Left ventricle myocardium inferior (tissue), 1 donor: ENCODE data around the gene PCDHA4. TPM values are rescaled to one million over a fixed set of nuclear protein-coding genes. Genes with fewer than 3 reads are reported as not detected.
"Not testable (repeated sequence)": the region's sequence is repeated elsewhere in the genome, so short reads cannot be mapped to it uniquely, and the experiment has no call there.

Experiments used
- DNase-seq: peaks from one replicate; pipeline ENCODE4 v3.0.0-alpha.2; 2020
- H3K27ac ChIP-seq: fragments of 200-600 bp; replicated peaks from 2 replicates; pipeline ENCODE4 v1.8.0; 2021
- H3K27me3 ChIP-seq: fragments of 200-600 bp; 2 replicates; pipeline ENCODE4 v1.8.0; 2021; ENCODE audit warnings: low read depth
- H3K36me3 ChIP-seq: fragments of 200-600 bp; 2 replicates; pipeline ENCODE4 v1.8.0; 2021
- H3K4me1 ChIP-seq: fragments of 200-600 bp; 2 replicates; pipeline ENCODE4 v1.8.0; 2021
- H3K4me3 ChIP-seq: fragments of 200-600 bp; 2 replicates; pipeline ENCODE4 v1.8.0; 2021; ENCODE audit warnings: mild to moderate bottlenecking, moderate library complexity
- H3K9me3 ChIP-seq: fragments of 200-600 bp; replicated peaks from 2 replicates; pipeline ENCODE4 v1.8.0; 2021
- CTCF ChIP-seq: fragments of 200-600 bp; IDR thresholded peaks from 2 replicates; pipeline ENCODE4 v1.8.0; 2021; ENCODE audit warnings: antibody characterized with exemption, mild to moderate bottlenecking, borderline replicate concordance
- intact Hi-C: fragments of 100-400 bp; cut with micrococcal nuclease; formaldehyde crosslinking; loops from one replicate; pipeline ENCODE4 v1.11.0; 2022
- total RNA-seq: library from RNA; stranded (reverse); fragmentation: NEBNext Ultra II Directional; extraction: Animal tissue kit (Norgen Biotek cat#: 25700); gene quantifications from one replicate; pipeline ENCODE4 v1.2.1, GENCODE V29; 2021
- donor health status: DM: no; HTN: yes; CAD: no; lungs with severe emphysema.

Gene PCDHA4
- total RNA-seq, 1 donor from 2014 or later, result 0.11 TPM

- no peak for TF ChIP-seq CTCF
- intact Hi-C loops, result no loop called here
- peaks cover 6% of the 10 kb centered on the region for H3K36me3 ChIP-seq
- H3K27ac ChIP-seq, result no peak overlapping the region
- no peak for DNase-seq
- H3K27me3 ChIP-seq, result peaks cover 70% of the 10 kb centered on the region
- no peak overlapping the region for H3K4me3 ChIP-seq
- H3K4me1 ChIP-seq, result no peaks in the 10 kb centered on the region
- peaks cover 100% of the 10 kb centered on the region for H3K9me3 ChIP-seq
Observed at GRCh38 chr5:140791089-140791488, 15.8 kb upstream of the PCDHA4 start.

DNA sequence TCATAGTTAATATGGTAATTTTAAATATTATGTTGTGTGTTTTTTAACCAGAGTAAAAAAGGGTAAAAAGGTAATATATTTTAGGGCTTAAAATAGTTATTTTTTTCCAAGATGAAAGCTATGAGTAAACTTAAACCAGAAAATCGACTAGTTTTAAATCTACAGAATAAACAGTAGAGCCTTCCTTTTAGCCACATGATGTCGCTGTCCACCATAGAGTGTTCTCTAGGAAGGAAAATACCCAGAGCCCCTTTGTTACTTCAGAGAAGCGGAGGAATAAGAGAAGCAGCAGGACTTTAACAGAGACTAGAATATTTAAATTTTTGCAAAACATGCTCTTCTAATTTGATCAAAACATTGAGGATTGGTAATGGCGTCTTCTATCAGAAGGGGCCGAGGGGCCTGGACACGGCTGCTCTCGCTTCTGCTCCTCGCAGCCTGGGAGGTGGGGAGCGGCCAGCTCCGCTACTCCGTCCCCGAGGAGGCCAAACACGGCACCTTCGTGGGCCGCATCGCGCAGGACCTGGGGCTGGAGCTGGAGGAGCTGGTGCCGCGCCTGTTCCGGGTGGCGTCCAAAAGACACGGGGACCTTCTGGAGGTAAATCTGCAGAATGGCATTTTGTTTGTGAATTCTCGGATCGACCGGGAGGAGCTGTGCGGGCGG is 12.1 kb upstream of the PCDHA4 start, which contains the start of gene PCDHA2:
PCDHA2 (plus strand) TSS at position 258 of the 664 bp plus-strand sequence.
- DNase-seq, result no peak
- Histone ChIP-seq H3K27me3 (peaks cover 47% of the 10 kb centered on the region), H3K27ac (no peak within 1 kb of the TSS), H3K9me3 (peaks cover 90% of the 10 kb centered on the region), H3K36me3 (no peaks in the 10 kb centered on the region), H3K4me3 (peak within 1 kb of the TSS; percentile 37), H3K4me1 (no peaks in the 10 kb centered on the region)
- peak; percentile 22 for TF ChIP-seq CTCF
- intact Hi-C loops, result no loop called here

DNA sequence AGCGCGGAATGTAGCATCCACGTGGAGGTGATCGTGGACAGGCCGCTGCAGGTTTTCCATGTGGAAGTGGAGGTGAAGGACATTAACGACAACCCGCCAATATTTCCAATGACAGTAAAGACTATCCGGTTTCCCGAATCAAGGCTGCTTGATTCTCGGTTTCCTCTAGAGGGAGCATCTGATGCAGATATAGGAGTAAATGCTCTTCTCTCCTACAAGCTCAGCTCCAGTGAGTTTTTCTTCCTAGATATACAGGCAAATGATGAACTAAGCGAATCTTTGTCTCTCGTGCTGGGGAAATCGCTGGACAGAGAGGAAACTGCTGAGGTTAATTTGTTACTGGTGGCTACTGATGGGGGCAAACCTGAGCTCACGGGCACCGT is 11.6 kb upstream of the PCDHA4 start:
- DNase-seq, result no peak
- peak; percentile 7 for TF ChIP-seq CTCF
- Histone ChIP-seq H3K4me1 (no peaks in the 10 kb centered on the region), H3K27me3 (peaks cover 47% of the 10 kb centered on the region), H3K9me3 (peaks cover 88% of the 10 kb centered on the region), H3K27ac (no peak overlapping the region), H3K36me3 (no peaks in the 10 kb centered on the region), H3K4me3 (peak overlapping the region; percentile 37)
- intact Hi-C loops, result no loop called here

DNA sequence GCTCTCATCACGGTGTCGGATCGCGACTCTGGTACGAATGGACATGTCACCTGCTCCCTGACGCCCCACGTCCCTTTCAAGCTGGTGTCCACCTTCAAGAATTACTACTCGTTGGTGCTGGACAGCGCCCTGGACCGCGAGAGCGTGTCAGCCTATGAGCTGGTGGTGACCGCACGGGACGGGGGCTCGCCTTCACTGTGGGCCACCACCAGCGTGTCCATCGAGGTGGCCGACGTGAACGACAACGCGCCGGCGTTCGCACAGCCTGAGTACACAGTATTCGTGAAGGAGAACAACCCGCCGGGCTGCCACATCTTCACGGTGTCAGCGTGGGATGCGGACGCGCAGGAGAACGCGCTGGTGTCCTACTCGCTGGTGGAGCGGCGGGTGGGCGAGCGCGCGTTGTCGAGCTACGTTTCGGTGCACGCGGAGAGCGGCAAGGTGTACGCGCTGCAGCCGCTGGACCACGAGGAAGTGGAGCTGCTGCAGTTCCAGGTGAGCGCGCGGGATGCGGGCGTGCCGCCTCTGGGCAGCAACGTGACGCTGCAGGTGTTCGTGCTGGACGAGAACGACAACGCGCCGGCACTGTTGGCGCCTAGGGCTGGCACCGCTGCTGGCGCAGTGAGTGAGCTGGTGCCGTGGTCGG is 10.7 kb upstream of the PCDHA4 start:
- H3K9me3 ChIP-seq, result peaks cover 88% of the 10 kb centered on the region
- intact Hi-C loops, H3K4me1 ChIP-seq, DNase-seq, H3K4me3 ChIP-seq, H3K27ac ChIP-seq, H3K36me3 ChIP-seq: not testable (repeated sequence)
- H3K27me3 ChIP-seq, result peaks cover 51% of the 10 kb centered on the region

DNA sequence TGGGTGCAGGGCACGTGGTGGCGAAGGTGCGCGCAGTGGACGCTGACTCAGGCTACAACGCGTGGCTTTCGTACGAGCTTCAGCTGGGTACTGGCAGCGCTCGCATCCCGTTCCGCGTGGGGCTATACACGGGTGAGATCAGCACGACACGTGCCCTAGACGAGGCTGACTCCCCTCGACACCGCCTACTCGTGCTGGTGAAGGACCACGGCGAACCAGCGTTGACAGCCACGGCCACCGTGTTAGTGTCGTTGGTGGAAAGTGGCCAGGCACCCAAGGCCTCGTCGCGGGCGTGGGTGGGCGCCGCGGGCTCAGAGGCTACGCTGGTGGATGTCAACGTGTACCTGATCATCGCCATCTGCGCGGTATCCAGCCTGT is 10.2 kb upstream of the PCDHA4 start:
- no peak overlapping the region for H3K27ac ChIP-seq
- H3K4me3 ChIP-seq, result no peak overlapping the region
- H3K4me1 ChIP-seq, result no peaks in the 10 kb centered on the region
- intact Hi-C loops, result no loop called here
- H3K27me3 ChIP-seq, result peaks cover 55% of the 10 kb centered on the region
- H3K9me3 ChIP-seq, result peaks cover 88% of the 10 kb centered on the region
- TF ChIP-seq CTCF, result no peak
- DNase-seq, result no peak
- no peaks in the 10 kb centered on the region for H3K36me3 ChIP-seq

DNA sequence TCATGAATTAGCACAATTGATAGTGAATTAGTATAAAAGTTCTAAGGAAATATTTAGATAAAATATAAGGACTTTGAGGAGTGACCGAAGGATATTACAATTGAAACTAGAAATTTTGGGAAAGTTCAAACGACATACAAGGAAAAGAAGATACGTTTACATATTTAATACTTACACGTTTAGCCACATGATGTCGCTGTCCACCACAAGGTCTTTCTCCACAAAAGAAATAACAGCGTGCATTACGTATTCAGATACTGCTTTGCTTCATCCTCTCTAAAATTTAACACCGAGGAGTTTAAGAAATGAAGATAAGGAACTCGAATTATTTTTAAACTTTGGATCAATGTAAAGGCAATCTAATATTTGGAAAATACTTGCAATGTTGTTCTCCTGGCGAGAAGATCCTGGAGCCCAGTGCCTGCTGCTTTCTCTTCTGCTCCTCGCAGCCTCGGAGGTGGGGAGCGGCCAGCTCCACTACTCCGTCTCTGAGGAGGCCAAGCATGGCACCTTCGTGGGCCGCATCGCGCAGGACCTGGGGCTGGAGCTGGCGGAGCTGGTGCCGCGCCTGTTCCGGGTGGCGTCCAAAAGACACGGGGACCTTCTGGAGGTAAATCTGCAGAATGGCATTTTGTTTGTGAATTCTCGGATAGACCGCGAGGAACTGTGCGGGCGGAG is 5.9 kb upstream of the PCDHA4 start, which contains the start of gene PCDHA3:
PCDHA3 (plus strand) TSS at position 242 of the 678 bp plus-strand sequence.
- peaks cover 69% of the 10 kb centered on the region for H3K9me3 ChIP-seq
- no peaks in the 10 kb centered on the region for H3K4me1 ChIP-seq
- no peak for DNase-seq
- no peaks in the 10 kb centered on the region for H3K36me3 ChIP-seq
- H3K4me3 ChIP-seq, result peak within 1 kb of the TSS; percentile 56
- TF ChIP-seq CTCF, result peak; percentile 26
- H3K27ac ChIP-seq, result no peak within 1 kb of the TSS
- peaks cover 53% of the 10 kb centered on the region for H3K27me3 ChIP-seq
- intact Hi-C loops, result no loop called here
